Measurements from ENCODE around the gene WWOX. TPM values are rescaled to one million over a fixed set of nuclear protein-coding genes. Genes with fewer than 3 reads are reported as not detected.

The WWOX gene
- total and polyA plus RNA-seq, 2 donors (not counting 3 experiments of a cell fraction or from before 2014, with no cell fraction given), result 6.2 to 12.5 TPM

- H3K4me1 ChIP-seq (ENCODE audit: control insufficient read depth, extremely low read depth, insufficient read depth, low read length), result no peaks in the 10 kb centered on the region
- H3K9ac ChIP-seq (replicated peaks; ENCODE audit: extremely low read depth, insufficient read depth, low read length), result no peak overlapping the region
- H4K20me1 ChIP-seq (replicated peaks; ENCODE audit: control insufficient read depth, extremely low read depth, insufficient read depth, low read length), result no peaks in the 10 kb centered on the region
- CTCF ChIA-PET, result no interaction called here
- no peaks in the 10 kb centered on the region for H3K79me2 ChIP-seq (ENCODE audit: control insufficient read depth, insufficient read depth, low read length)
- H2AFZ ChIP-seq (ENCODE audit: low read depth, low read length), result no peak overlapping the region
- dilution Hi-C loops (cut with MboI; ENCODE audit: extremely low pct_ligation_motif_present, low sequenced_read_pairs), result no loop called here
- no peak overlapping the region for H3K27ac ChIP-seq (ENCODE audit: insufficient read depth, low read depth, low read length)
- FAIRE-seq (no peak), DNase-seq (ENCODE audit: low read depth, low spot score) (no peak)
- POLR2A ChIA-PET, result no interaction called here
- H3K4me2 ChIP-seq (ENCODE audit: insufficient read depth, low read length), result no peak overlapping the region
- H3K9me1 ChIP-seq (replicated peaks; ENCODE audit: control insufficient read depth, extremely low read depth, insufficient read depth, low read length), result no peaks in the 10 kb centered on the region
- no peak for TF ChIP-seq POLR2A (IDR thresholded peaks at IDR 0.05; ENCODE audit: low read depth, low read length)
- no peak for TF ChIP-seq GATA2 (IDR thresholded peaks at IDR 0.05; ENCODE audit: insufficient read depth, insufficient read length, low read depth, low read length)
- no peak for TF ChIP-seq POLR2AphosphoS5 (IDR thresholded peaks at IDR 0.05; ENCODE audit: insufficient read depth, low read depth, low read length)
- no peak for TF ChIP-seq CTCF (IDR thresholded peaks at IDR 0.05; ENCODE audit: extremely low read depth in 1 of 2, insufficient read depth in 1 of 2, low read depth in 1 of 2, low read length in 2 of 2)
- no peak for TF ChIP-seq MAX (IDR thresholded peaks at IDR 0.05; ENCODE audit: insufficient read depth, insufficient read length)
- TF ChIP-seq FOS (IDR thresholded peaks at IDR 0.05; ENCODE audit: borderline replicate concordance, insufficient read depth, low read length), result no peak
- TF ChIP-seq EZH2 (IDR thresholded peaks at IDR 0.05; ENCODE audit: borderline replicate concordance, low read depth, low read length, severe bottlenecking), result no peak
- no peak for TF ChIP-seq JUN (IDR thresholded peaks at IDR 0.05; ENCODE audit: borderline replicate concordance, insufficient read depth, insufficient read length, low read depth)
- no peak for TF ChIP-seq MYC (IDR thresholded peaks at IDR 0.05; ENCODE audit: low read depth, low read length)
- no TSS peak for BruUV-seq (replicated peaks)
- H3K9me3 ChIP-seq (replicated peaks; ENCODE audit: control insufficient read depth, insufficient read depth, low read length), result peaks cover 4% of the 10 kb centered on the region
- intact Hi-C loops (cut with micrococcal nuclease), result no loop called here
- no peaks in the 10 kb centered on the region for H3K27me3 ChIP-seq (ENCODE audit: control insufficient read depth in 2 of 2, insufficient read depth in 2 of 2, low read length in 2 of 2)
- H3K36me3 ChIP-seq (ENCODE audit: control insufficient read depth in 2 of 2, extremely low read depth in 1 of 2, insufficient read depth in 2 of 2, low read length in 2 of 2), result no peaks in the 10 kb centered on the region
- H3K4me3 ChIP-seq (replicated peaks in 1 of 3; ENCODE audit: insufficient read depth in 1 of 3, low read depth in 1 of 3, low read length in 3 of 3), result no peak overlapping the region
Measured at GRCh38 chr16:79007614-79008013, 908.2 kb downstream of the WWOX start.
